Posterior cingulate gyrus (tissue), 11 donors: ENCODE measurements around the gene WWTR1.

Source experiments
- DNase-seq, 10 donors: peaks; one replicate each; pipeline versions ENCODE4 v3.0.0 to v3.0.0-alpha.2; 2020 to 2021; ENCODE audit warnings: mixed read lengths in 3 of 10
- intact Hi-C: fragments of 100-400 bp; cut with DNase I; formaldehyde crosslinking; loops from one replicate; pipeline ENCODE4 v1.15.1; 2023

The WWTR1 gene

GRCh38 chr3:149655826-149656574, 1.8 kb downstream of the WWTR1 start:
- intact Hi-C loops = loop anchor here (5.0 kb wide), 1 partner anchor 124 kb away; no protein-coding TSS in a partner anchor
- DNase-seq = no peak

- DNase-seq = no peak
- intact Hi-C loops = no loop called here
These were observed 3.6 kb downstream of the WWTR1 start for GRCh38 chr3:149654188-149654601.

DNA sequence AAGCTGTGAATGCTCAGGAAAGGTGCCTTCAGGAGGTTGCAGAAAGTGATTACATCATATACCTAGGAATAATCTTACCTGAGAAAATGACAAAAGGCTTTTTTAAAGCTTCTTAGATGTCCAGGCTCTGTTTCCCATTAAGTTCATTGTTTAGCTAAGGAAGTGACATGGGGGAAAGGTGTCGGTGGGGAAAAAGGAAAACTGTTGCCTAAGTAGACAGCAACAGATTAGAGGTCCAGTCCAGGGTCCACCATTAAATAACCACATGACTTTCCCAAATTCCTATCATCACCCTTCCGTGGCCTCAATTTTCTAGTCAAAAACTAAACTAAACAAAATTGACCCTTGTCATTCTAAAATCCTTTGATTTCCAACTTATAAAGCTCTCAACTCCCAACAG, 4.3 kb downstream of the WWTR1 start:
- no peak for DNase-seq

GRCh38 chr3:149653136-149653535, 4.7 kb downstream of the WWTR1 start:
- no peak for DNase-seq
- intact Hi-C loops = no loop called here

More for the DNA sequence above, 4.3 kb downstream of the WWTR1 start:
- intact Hi-C loops = no loop called here

DNA sequence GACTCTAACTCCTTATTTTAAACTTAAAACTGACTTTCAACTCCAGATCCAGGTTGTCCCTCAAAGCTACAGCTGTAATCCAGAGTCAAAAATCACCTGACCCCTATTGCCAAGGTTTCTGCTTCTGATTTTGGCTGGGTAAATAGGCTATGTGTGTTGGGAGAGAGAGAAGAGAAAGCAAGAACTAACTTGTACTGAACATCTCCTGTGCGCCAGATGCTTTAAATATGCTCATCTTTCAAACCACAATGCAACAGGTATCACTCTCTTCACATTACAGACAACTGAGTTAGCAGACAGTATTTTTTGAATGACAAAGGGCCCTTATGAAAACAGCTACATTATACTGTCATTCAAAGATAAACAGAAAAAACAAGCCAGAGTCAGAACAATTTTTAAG, 7.0 kb downstream of the WWTR1 start:
- DNase-seq = no peak
- intact Hi-C loops = no loop called here

DNA sequence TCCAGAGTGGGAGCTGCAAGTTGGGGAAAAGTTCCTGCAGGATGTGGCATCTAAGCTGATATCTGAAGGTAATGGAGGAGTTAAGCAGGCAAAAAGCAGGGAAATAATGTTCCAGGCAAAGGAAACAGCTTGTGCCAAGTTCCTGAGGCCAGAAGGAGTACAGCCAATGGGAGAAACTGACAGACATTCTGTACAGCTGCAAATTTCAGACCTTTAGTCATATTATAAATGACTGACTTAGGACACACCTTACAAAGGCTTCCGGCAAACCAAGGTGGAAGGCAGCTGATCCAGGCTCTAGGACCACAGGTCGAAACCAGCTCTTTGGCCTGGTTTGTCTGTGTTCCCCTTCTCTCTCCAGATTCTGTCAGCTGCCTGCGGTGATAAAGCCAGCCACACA, 9.3 kb downstream of the WWTR1 start:
- intact Hi-C loops = no loop called here
- DNase-seq = no peak

DNA sequence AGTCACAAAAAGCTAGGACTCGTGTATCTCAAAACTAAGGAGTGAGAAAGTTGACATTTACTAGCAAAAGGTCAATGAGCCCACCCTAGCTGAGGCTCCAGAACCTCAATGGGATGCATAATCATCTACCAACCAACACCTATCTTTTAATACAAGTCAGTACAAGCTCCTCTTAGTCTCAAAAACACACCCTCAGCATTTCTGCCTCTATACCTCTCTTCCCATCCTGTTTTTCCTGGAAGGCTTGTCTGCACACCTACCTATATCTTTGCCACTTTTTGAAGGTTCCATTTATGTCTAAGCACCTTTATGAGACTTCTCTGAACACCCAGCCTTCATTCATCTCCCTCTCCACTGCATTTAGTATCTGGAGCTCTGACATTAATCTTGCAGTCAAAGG, 10.0 kb downstream of the WWTR1 start:
- intact Hi-C loops = no loop called here
- DNase-seq = no peak

- intact Hi-C loops = no loop called here
- DNase-seq = no peak
These were observed 10.5 kb downstream of the WWTR1 start for GRCh38 chr3:149647285-149647684.

GRCh38 chr3:149646181-149646766, 11.6 kb downstream of the WWTR1 start:
- intact Hi-C loops = no loop called here
- no peak for DNase-seq

GRCh38 chr3:149643963-149644362, 13.9 kb downstream of the WWTR1 start:
- intact Hi-C loops = no loop called here
- no peak for DNase-seq

- intact Hi-C loops = no loop called here
- DNase-seq = no peak
These were observed 14.4 kb downstream of the WWTR1 start for GRCh38 chr3:149643482-149643798.

DNA sequence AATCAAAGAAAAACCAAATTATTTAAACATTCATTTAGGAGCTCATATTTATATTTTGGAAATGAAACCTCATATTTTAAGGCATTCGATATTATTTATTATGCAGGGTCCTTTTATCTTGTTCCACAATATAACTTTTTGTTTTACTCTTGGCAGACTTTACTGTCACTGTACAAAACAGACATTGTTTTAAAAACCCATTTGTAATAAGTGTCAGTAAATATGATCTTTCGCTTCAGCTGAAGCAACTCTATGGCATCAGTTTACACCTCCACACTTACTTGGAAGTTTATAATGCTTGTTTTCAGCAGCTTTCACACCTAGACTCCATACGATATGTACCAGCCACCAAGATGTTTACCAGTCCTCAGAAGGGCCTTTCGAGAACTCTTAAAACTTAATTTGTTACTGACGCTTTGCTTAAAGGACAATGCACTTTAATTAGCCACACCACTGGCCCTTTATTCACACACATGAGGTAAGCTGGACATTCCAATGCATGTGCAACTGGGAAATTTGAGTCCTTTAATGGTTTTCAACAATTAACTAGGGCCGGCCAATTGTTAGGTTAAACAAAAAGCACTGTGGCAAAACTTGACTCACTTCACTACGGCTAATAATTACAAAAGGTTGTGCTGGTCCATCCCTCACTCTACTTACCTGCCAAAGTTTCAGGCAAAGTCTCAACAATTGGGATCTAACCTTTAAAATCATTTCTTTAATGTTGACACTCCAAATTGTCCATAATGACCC, 16.7 kb downstream of the WWTR1 start:
- intact Hi-C loops = no loop called here
- DNase-seq = no peak

- intact Hi-C loops = no loop called here
- DNase-seq = no peak
These were observed 18.7 kb downstream of the WWTR1 start for GRCh38 chr3:149639093-149639486.

GRCh38 chr3:149638228-149639092, 19.4 kb downstream of the WWTR1 start:
- peak in 1 of 10 donors; percentile 10 for DNase-seq
- intact Hi-C loops = no loop called here

GRCh38 chr3:149635396-149635795, 22.4 kb downstream of the WWTR1 start:
- no peak for DNase-seq
- intact Hi-C loops = no loop called here

DNA sequence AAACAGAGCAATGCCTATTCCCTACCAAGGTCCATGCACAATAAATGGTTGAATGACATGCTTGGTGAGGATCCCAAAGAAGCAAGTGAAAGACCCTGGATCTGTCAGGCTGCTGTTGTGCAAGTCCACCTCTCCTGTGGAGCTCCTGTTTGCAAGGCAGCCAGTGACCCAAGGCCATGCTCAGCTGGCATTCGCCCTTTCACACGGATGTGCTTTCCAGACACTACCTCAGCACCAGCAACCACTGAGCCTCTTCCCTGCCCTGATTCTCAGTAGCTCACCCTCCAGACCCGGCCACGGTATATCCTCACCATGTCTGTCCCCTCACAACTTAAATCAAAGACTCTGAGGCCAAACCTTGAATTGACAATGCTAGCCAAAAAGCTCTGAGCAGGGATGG, 23.3 kb downstream of the WWTR1 start:
- intact Hi-C loops = no loop called here
- DNase-seq = no peak

DNA sequence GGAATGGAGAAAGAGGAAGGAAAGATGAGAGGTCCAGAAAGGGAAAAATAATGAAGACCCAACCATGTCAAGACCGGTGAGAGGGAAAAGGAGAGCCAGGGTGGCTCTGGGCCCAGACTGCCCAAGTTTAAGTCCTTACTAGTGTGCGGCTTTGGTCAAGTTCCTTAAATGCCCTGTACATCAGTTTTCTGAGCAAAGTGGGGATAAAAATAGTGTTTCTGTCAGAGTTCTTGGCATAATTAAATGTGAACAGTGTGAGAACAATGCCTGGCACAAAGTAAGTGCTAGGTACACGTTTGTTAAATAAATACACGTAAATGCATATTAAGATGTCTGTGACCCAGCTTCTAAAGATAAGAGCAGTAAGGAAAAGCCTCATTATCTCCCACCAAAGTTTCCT, 23.8 kb downstream of the WWTR1 start:
- no peak for DNase-seq
- intact Hi-C loops = no loop called here

DNA sequence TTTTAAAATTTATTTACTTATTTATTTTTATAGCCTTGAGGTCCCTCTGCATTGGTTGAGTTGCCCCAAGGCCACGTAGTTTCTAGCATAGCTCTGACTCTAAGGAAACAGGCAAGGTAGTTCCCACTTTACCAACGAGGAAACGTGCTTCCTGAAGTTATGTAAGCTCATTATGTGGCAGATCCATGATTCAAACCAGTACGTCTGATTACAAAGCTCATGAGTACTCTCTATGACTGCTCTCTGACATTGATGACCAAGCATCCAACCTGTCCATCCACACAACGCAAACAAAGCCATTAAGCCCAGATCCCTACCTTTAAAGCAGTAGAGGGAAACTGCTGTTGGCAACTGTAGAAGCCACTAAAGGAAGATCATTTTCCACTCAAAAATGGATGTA, 25.6 kb downstream of the WWTR1 start:
- intact Hi-C loops = no loop called here
- no peak for DNase-seq

- intact Hi-C loops = no loop called here
- DNase-seq = no peak
These were observed 27.0 kb downstream of the WWTR1 start for GRCh38 chr3:149630806-149631205.

DNA sequence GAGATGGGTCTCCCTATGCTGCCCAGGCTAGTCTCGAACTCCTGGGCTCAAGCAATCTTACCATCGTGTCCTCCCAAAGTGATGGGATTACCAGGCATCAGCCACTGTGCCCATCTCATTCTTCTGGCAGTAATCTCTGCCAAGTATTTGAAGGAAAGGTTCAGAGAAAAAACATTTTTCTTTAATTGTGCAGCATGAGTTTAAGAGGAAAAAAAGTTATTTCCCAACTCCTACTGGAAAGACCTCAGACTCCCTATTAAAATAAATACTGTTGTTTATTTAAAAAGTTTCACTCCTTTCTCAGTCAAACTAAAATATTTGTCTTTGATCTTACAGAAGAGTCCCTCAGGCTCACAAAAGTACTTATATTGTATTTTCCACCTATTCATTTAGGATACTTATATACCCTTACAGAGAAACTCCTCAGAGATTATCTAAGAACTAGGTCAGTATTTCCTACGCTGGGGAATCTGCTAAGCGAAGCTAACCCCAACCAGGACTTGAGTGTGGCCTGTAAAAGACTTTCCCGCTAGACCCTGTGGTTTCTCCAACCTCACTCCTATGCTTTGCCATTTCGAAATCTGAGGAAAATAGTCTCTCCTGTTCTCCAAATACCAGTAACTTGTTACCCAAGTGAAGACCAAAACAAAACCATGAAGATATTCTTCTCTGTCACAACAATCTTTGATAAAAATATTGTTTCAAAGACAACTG, 28.7 kb downstream of the WWTR1 start:
- DNase-seq = no peak
- intact Hi-C loops = no loop called here
